Neural cell (in vitro differentiated cells): ENCODE results near the gene ANKRD42. TPM values are rescaled to one million over a fixed set of nuclear protein-coding genes. Genes with fewer than 3 reads are reported as not detected.

ENCODE experiments used
- H2AFZ ChIP-seq: fragments of 200-600, 300-800 bp; sonication (generic), shearing (Covaris generic); 2 replicates; pipeline ENCODE4 v1.6.0; 2014; ENCODE audit warnings: low read depth, mild to moderate bottlenecking, antibody characterized with exemption, low read length, moderate library complexity
- H3F3A ChIP-seq: fragments of 200-600 bp; shearing (Covaris generic); 2 replicates; pipeline ENCODE4 v1.6.1; 2016; ENCODE audit warnings: mild to moderate bottlenecking, moderate library complexity, mixed read lengths, antibody characterized with exemption, low read length; ENCODE audit not compliant: insufficient read depth, poor library complexity, severe bottlenecking
- H3K27ac ChIP-seq: fragments of 200-600, 300-800 bp; sonication (generic), shearing (Covaris generic); 2 replicates; pipeline ENCODE4 v1.5.1; 2014; ENCODE audit warnings: mild to moderate bottlenecking, low read length, moderate library complexity
- H3K27me3 ChIP-seq: fragments of 300-800, 200-600 bp; sonication (generic), shearing (Covaris generic); 2 replicates; pipeline ENCODE4 v1.6.0; 2014; ENCODE audit warnings: mild to moderate bottlenecking, low read depth, low read length, moderate library complexity; ENCODE audit not compliant: insufficient read depth
- H3K36me3 ChIP-seq: fragments of 300-800, 200-600 bp; sonication (generic), shearing (Covaris generic); 2 replicates; pipeline ENCODE4 v1.5.1; 2014; ENCODE audit warnings: mild to moderate bottlenecking, antibody characterized with exemption, low read length, moderate library complexity; ENCODE audit not compliant: insufficient read depth
- H3K4me2 ChIP-seq: fragments of 300-800, 200-600 bp; sonication (generic), shearing (Covaris generic); 2 replicates; pipeline ENCODE4 v1.6.0; 2014; ENCODE audit warnings: mild to moderate bottlenecking, low read length
- H3K4me3 ChIP-seq: fragments of 300-800, 200-600 bp; sonication (generic), shearing (Covaris generic); 2 replicates; pipeline ENCODE4 v1.5.1; 2014; ENCODE audit warnings: mild to moderate bottlenecking, low read length, moderate library complexity
- H3K79me2 ChIP-seq: fragments of 200-600 bp; shearing (Covaris generic); replicated peaks from 2 replicates; pipeline ENCODE4 v1.6.0; 2014; ENCODE audit warnings: mild to moderate bottlenecking, low read length, moderate library complexity; ENCODE audit not compliant: insufficient read depth
- H3K9ac ChIP-seq: fragments of 300-800, 200-600 bp; sonication (generic), shearing (Covaris generic); 2 replicates; pipeline ENCODE4 v1.6.1; 2016; ENCODE audit warnings: mild to moderate bottlenecking, low read length, mixed read lengths
- H3K9me2 ChIP-seq: fragments of 200-600 bp; shearing (Covaris generic); 2 replicates; pipeline ENCODE4 v1.6.1; 2016; ENCODE audit warnings: mild to moderate bottlenecking, low read length, mixed read lengths; ENCODE audit not compliant: insufficient read depth
- H3K9me3 ChIP-seq: fragments of 200-600, 300-800 bp; sonication (generic), shearing (Covaris generic); 2 replicates; pipeline ENCODE4 v1.6.1; 2016; ENCODE audit warnings: mild to moderate bottlenecking, mixed run types, low read length, moderate library complexity, mixed read lengths
- H4K20me1 ChIP-seq: fragments of 200-600 bp; shearing (Covaris generic); 2 replicates; pipeline ENCODE4 v1.6.1; 2016; ENCODE audit warnings: mild to moderate bottlenecking, mixed run types; ENCODE audit not compliant: insufficient read depth
- CTCF ChIP-seq: fragments of 450-650 bp; IDR thresholded peaks from 2 replicates; pipeline ENCODE4 v1.5.1; 2014; ENCODE audit warnings: antibody characterized with exemption, mild to moderate bottlenecking, moderate library complexity; ENCODE audit not compliant: poor library complexity, severe bottlenecking
- EP300 ChIP-seq: fragments of 450-650 bp; conservative IDR thresholded peaks from 2 replicates; pipeline ENCODE4 v1.6.1; 2014; ENCODE audit warnings: antibody characterized with exemption, mild to moderate bottlenecking, moderate library complexity; ENCODE audit not compliant: poor library complexity, severe bottlenecking
- EZH2 ChIP-seq: fragments of 200-600, 300-800 bp; shearing (Covaris generic), sonication (generic); IDR thresholded peaks from 2 replicates; pipeline ENCODE4 v1.6.1; 2014; ENCODE audit warnings: antibody characterized with exemption, low read length, borderline replicate concordance, mild to moderate bottlenecking; ENCODE audit not compliant: insufficient read depth, poor library complexity, severe bottlenecking
- MXI1 ChIP-seq: fragments of 450-650 bp; conservative IDR thresholded peaks from 2 replicates; pipeline ENCODE4 v1.6.1; 2014; ENCODE audit warnings: antibody characterized with exemption, mild to moderate bottlenecking; ENCODE audit not compliant: poor library complexity, severe bottlenecking
- POLR2AphosphoS5 ChIP-seq: IDR thresholded peaks from 2 replicates; pipeline ENCODE4 v1.6.1; 2012
- RAD21 ChIP-seq: fragments of 450-650 bp; conservative IDR thresholded peaks from 2 replicates; pipeline ENCODE4 v1.6.1; 2014; ENCODE audit warnings: antibody characterized with exemption, mild to moderate bottlenecking, moderate library complexity
- REST ChIP-seq: IDR thresholded peaks from 2 replicates; pipeline ENCODE4 v1.6.1; 2012; ENCODE audit warnings: borderline replicate concordance
- SMC3 ChIP-seq: fragments of 450-650 bp; conservative IDR thresholded peaks from 2 replicates; pipeline ENCODE4 v1.6.1; 2014; ENCODE audit warnings: antibody characterized with exemption, mild to moderate bottlenecking, moderate library complexity; ENCODE audit not compliant: poor library complexity
- TAF1 ChIP-seq: IDR thresholded peaks from 2 replicates; pipeline ENCODE4 v1.6.1; 2012; ENCODE audit warnings: low read depth
- polyA plus RNA-seq: library from polyadenylated mRNA; depleted of rRNA; stranded (reverse); fragments of >200 nt; gene quantifications from 2 replicates; pipeline ENCODE4 v1.2.3, GENCODE V29; 2014

The ANKRD42 gene
- polyA plus RNA-seq, 1 donor from 2014 or later: 16.1 TPM

GRCh38 chr11:83150450-83150849 lies 43.1 kb upstream of the ANKRD42 start:
- Histone ChIP-seq H3K27ac (no peak overlapping the region), H3F3A (no peaks in the 10 kb centered on the region), H3K9ac (no peak overlapping the region), H3K4me2 (no peak overlapping the region), H3K27me3 (no peaks in the 10 kb centered on the region), H3K9me2 (no peaks in the 10 kb centered on the region), H3K9me3 (no peaks in the 10 kb centered on the region), H3K79me2 (no peaks in the 10 kb centered on the region), H2AFZ (no peak overlapping the region), H3K4me3 (no peak overlapping the region), H4K20me1 (no peaks in the 10 kb centered on the region), H3K36me3 (no peaks in the 10 kb centered on the region)
- no peak for TF ChIP-seq EP300
- no peak for TF ChIP-seq SMC3
- TF ChIP-seq RAD21: no peak

GRCh38 chr11:83151274-83151977 lies 42.1 kb upstream of the ANKRD42 start:
- no peaks in the 10 kb centered on the region for H3K79me2 ChIP-seq
- H3K36me3 ChIP-seq: no peaks in the 10 kb centered on the region
- no peak overlapping the region for H3K9ac ChIP-seq
- H3K4me3 ChIP-seq: no peak overlapping the region
- H3K4me2 ChIP-seq: no peak overlapping the region
- H3K27me3 ChIP-seq: no peaks in the 10 kb centered on the region
- no peak for TF ChIP-seq EZH2
- TF ChIP-seq REST: no peak
- TF ChIP-seq TAF1: no peak
- no peak for TF ChIP-seq RAD21
- no peak for TF ChIP-seq MXI1
- TF ChIP-seq CTCF: no peak
- TF ChIP-seq EP300: no peak
- no peak for TF ChIP-seq SMC3
- TF ChIP-seq POLR2AphosphoS5: no peak
- H2AFZ ChIP-seq: no peak overlapping the region
- no peaks in the 10 kb centered on the region for H4K20me1 ChIP-seq
- H3K9me3 ChIP-seq: no peaks in the 10 kb centered on the region
- H3K27ac ChIP-seq: no peak overlapping the region
- H3K9me2 ChIP-seq: no peaks in the 10 kb centered on the region
- H3F3A ChIP-seq: no peaks in the 10 kb centered on the region
